HepG2 (cell line): ENCODE measurements around the gene DNAJB2. TPM values are rescaled to one million over a fixed set of nuclear protein-coding genes. Genes with fewer than 3 reads are reported as not detected.

Experiments
- AKAP8 ChIP-seq: sonication (generic); formaldehyde crosslinking; IDR thresholded peaks from 2 replicates; pipeline ENCODE4 v1.5.1; 2020; ENCODE audit warnings: mild to moderate bottlenecking, missing genetic modification reagents
- ATF1 ChIP-seq: IDR thresholded peaks from 2 replicates; pipeline ENCODE4 v1.6.1; 2016; ENCODE audit warnings: mild to moderate bottlenecking, control low read depth
- GFI1 ChIP-seq: sonication (generic); formaldehyde crosslinking; IDR thresholded peaks from 2 replicates; pipeline ENCODE4 v1.5.0; 2020; ENCODE audit warnings: missing genetic modification reagents, mild to moderate bottlenecking, borderline replicate concordance
- KAT8 ChIP-seq: IDR thresholded peaks from 2 replicates; pipeline ENCODE4 v1.6.1; 2016; ENCODE audit warnings: missing genetic modification reagents, missing compliant biosample characterization
- NFIC ChIP-seq: IDR thresholded peaks from 2 replicates; pipeline ENCODE4 v1.6.1; 2012; ENCODE audit warnings: mild to moderate bottlenecking, low read length, inconsistent platforms
- RAD21 ChIP-seq: fragments of 450-650 bp; formaldehyde crosslinking; IDR thresholded peaks from 2 replicates; pipeline ENCODE4 v1.5.0; 2020; ENCODE audit warnings: mild to moderate bottlenecking
- RFX5 ChIP-seq: IDR thresholded peaks from 2 replicates; pipeline ENCODE4 v1.6.1; 2011; ENCODE audit warnings: low read depth, low read length, improper control_type of control experiment
- SALL1 ChIP-seq: sonication (generic); formaldehyde crosslinking; IDR thresholded peaks from 2 replicates; pipeline ENCODE4 v1.8.0; 2022; ENCODE audit warnings: mild to moderate bottlenecking, missing genetic modification reagents
- SKIL ChIP-seq: sonication (generic); formaldehyde crosslinking; IDR thresholded peaks from 2 replicates; pipeline ENCODE4 v1.8.0; 2022; ENCODE audit warnings: missing genetic modification reagents, mild to moderate bottlenecking, moderate library complexity, borderline replicate concordance
- SSRP1 ChIP-seq: IDR thresholded peaks from 2 replicates; pipeline ENCODE4 v1.6.1; 2016; ENCODE audit warnings: control low read depth
- THAP8 ChIP-seq: sonication (generic); formaldehyde crosslinking; IDR thresholded peaks from 2 replicates; pipeline ENCODE4 v1.5.1; 2020; ENCODE audit warnings: missing genetic modification reagents, mild to moderate bottlenecking, borderline replicate concordance
- ZBTB26 ChIP-seq: IDR thresholded peaks from 2 replicates; pipeline ENCODE4 v1.6.1; 2016; ENCODE audit warnings: missing compliant biosample characterization, missing genetic modification reagents, borderline replicate concordance
- ZFP82 ChIP-seq: sonication (generic); formaldehyde crosslinking; IDR thresholded peaks from 2 replicates; pipeline ENCODE4 v1.5.1; 2020; ENCODE audit warnings: mild to moderate bottlenecking, missing genetic modification reagents, borderline replicate concordance
- ZNF547 ChIP-seq: sonication (generic); formaldehyde crosslinking; IDR thresholded peaks from 2 replicates; pipeline ENCODE4 v1.5.1; 2020; ENCODE audit warnings: mild to moderate bottlenecking, missing genetic modification reagents
- ZNF556 ChIP-seq: sonication (generic); formaldehyde crosslinking; IDR thresholded peaks from 2 replicates; pipeline ENCODE4 v1.4.0; 2020; ENCODE audit warnings: mild to moderate bottlenecking, missing genetic modification reagents, borderline replicate concordance
- polyA plus RNA-seq, 8 experiments: library from polyadenylated mRNA; depleted of rRNA in 3 of 8; stranded (reverse) in 7 of 8; unstranded in 1 of 8; fragments of >200 nt; fragmentation: Illumina TruSeq in 4 of 8; extraction: Trizol in 4 of 8; gene quantifications; 2 replicates each; pipeline versions ENCODE4 v1.2.1 to v1.2.3, GENCODE V29; 2011 to 2016; ENCODE audit warnings: low read depth in 4 of 8, missing spikeins in 1 of 8, mixed read lengths in 1 of 8; ENCODE audit not compliant: insufficient read depth in 1 of 8
- total RNA-seq, 5 experiments: library from RNA; depleted of rRNA; stranded (reverse); fragments of >200 nt; fragmentation: Illumina TruSeq; extraction: Trizol; gene quantifications; 2 replicates each; pipeline ENCODE4 v1.2.3, GENCODE V29; 2016; ENCODE audit warnings: low read depth in 1 of 5
- TF ChIP-seq, protein P1 (sequence below): sonication (generic); formaldehyde crosslinking; IDR thresholded peaks from 2 replicates; pipeline ENCODE4 v1.4.0; 2020; ENCODE audit warnings: missing genetic modification reagents, borderline replicate concordance
- TF ChIP-seq, protein P2 (sequence below): sonication (generic); formaldehyde crosslinking; IDR thresholded peaks from 2 replicates; pipeline ENCODE4 v1.8.0; 2022; ENCODE audit warnings: mild to moderate bottlenecking, missing genetic modification reagents, borderline replicate concordance
- TF ChIP-seq, protein P3 (sequence below): sonication (generic); formaldehyde crosslinking; IDR thresholded peaks from 2 replicates; pipeline ENCODE4 v1.4.0; 2020; ENCODE audit warnings: missing genetic modification reagents
- TF ChIP-seq, protein P4 (sequence below): sonication (generic); formaldehyde crosslinking; IDR thresholded peaks from 2 replicates; pipeline ENCODE4 v1.8.1; 2023; ENCODE audit warnings: missing genetic modification reagents, inconsistent platforms, borderline replicate concordance

The DNAJB2 gene
- total and polyA plus RNA-seq, 2 of the 13 experiments (the other 11 are each of a cell fraction or from before 2014, with no cell fraction given) = 21.3 to 31.1 TPM

GRCh38 chr2:219298759-219299371, 19.7 kb downstream of the DNAJB2 start (continued):
- TF ChIP-seq, protein P1, sequence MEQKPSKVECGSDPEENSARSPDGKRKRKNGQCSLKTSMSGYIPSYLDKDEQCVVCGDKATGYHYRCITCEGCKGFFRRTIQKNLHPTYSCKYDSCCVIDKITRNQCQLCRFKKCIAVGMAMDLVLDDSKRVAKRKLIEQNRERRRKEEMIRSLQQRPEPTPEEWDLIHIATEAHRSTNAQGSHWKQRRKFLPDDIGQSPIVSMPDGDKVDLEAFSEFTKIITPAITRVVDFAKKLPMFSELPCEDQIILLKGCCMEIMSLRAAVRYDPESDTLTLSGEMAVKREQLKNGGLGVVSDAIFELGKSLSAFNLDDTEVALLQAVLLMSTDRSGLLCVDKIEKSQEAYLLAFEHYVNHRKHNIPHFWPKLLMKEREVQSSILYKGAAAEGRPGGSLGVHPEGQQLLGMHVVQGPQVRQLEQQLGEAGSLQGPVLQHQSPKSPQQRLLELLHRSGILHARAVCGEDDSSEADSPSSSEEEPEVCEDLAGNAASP (CRISPR knock-in tag) = 0 out of 2 replicates have a peak, but pooled peaks have one; percentile 42
- TF ChIP-seq NFIC = no peak
- TF ChIP-seq SSRP1 (CRISPR knock-in tag) = no peak
- no peak for TF ChIP-seq ATF1 (CRISPR knock-in tag)
- no peak for TF ChIP-seq SKIL
- TF ChIP-seq, protein P2, sequence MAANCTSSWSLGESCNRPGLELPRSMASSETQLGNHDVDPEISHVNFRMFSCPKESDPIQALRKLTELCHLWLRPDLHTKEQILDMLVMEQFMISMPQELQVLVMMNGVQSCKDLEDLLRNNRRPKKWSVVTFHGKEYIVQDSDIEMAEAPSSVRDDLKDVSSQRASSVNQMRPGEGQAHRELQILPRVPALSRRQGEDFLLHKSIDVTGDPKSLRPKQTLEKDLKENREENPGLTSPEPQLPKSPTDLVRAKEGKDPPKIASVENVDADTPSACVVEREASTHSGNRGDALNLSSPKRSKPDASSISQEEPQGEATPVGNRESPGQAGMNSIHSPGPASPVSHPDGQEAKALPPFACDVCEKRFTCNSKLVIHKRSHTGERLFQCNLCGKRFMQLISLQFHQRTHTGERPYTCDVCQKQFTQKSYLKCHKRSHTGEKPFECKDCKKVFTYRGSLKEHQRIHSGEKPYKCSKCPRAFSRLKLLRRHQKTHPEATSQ = no peak
- no peak for TF ChIP-seq ZNF556 (CRISPR knock-in tag)
- TF ChIP-seq KAT8 = peak; percentile 53
- TF ChIP-seq GFI1 (CRISPR knock-in tag) = peak; percentile 25; the same call in 1 of the 2 replicates
- peak; percentile 86 for TF ChIP-seq RAD21 (CRISPR knock-in tag)
- no peak for TF ChIP-seq THAP8 (CRISPR knock-in tag)
- TF ChIP-seq, protein P3, sequence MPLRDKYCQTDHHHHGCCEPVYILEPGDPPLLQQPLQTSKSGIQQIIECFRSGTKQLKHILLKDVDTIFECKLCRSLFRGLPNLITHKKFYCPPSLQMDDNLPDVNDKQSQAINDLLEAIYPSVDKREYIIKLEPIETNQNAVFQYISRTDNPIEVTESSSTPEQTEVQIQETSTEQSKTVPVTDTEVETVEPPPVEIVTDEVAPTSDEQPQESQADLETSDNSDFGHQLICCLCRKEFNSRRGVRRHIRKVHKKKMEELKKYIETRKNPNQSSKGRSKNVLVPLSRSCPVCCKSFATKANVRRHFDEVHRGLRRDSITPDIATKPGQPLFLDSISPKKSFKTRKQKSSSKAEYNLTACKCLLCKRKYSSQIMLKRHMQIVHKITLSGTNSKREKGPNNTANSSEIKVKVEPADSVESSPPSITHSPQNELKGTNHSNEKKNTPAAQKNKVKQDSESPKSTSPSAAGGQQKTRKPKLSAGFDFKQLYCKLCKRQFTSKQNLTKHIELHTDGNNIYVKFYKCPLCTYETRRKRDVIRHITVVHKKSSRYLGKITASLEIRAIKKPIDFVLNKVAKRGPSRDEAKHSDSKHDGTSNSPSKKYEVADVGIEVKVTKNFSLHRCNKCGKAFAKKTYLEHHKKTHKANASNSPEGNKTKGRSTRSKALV = peak; percentile 47; the same call in 1 of the 2 replicates
- TF ChIP-seq ZBTB26 = no peak
- peak; percentile 72 for TF ChIP-seq SALL1
- TF ChIP-seq ZNF547 (CRISPR knock-in tag) = peak; percentile 83; the same call in 1 of the 2 replicates
- TF ChIP-seq, protein P4, sequence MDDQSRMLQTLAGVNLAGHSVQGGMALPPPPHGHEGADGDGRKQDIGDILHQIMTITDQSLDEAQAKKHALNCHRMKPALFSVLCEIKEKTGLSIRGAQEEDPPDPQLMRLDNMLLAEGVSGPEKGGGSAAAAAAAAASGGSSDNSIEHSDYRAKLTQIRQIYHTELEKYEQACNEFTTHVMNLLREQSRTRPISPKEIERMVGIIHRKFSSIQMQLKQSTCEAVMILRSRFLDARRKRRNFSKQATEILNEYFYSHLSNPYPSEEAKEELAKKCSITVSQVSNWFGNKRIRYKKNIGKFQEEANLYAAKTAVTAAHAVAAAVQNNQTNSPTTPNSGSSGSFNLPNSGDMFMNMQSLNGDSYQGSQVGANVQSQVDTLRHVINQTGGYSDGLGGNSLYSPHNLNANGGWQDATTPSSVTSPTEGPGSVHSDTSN (CRISPR knock-in tag) = no peak
- TF ChIP-seq AKAP8 = 0 out of 2 replicates have a peak, but pooled peaks have one; percentile 29
- no peak for TF ChIP-seq ZFP82 (CRISPR knock-in tag)
- TF ChIP-seq RFX5 = no peak
